Measurements from ENCODE around the gene EQTN.

DNA sequence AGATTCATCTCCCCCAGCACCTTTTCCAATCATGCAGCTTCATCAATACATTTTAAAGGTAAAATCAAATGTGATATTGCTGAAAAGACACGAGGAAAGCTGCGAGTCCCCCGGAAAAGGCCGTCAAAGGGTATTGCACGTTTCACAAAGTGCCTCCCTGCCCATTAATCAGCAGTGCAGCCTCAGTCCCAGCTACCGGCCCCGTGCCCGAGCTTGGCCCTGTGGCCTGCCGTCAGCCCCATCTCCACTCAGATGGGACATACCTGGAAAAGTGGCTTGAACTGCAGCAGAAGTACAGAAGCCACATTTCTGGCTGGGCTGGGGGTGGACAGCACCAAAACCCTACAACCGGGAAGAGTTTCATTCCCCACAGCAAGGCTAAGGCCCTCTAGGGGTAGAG, 39.9 kb upstream of the EQTN start:
- TF ChIP-seq YY1 (IDR thresholded peaks at IDR 0.05; ENCODE audit: low read depth, low read length) = no peak
- TF ChIP-seq RNF2 (IDR thresholded peaks at IDR 0.05; ENCODE audit: borderline replicate concordance, low read depth, low read length, missing control alignments, poor library complexity, severe bottlenecking) = no peak
- TF ChIP-seq, protein P1, sequence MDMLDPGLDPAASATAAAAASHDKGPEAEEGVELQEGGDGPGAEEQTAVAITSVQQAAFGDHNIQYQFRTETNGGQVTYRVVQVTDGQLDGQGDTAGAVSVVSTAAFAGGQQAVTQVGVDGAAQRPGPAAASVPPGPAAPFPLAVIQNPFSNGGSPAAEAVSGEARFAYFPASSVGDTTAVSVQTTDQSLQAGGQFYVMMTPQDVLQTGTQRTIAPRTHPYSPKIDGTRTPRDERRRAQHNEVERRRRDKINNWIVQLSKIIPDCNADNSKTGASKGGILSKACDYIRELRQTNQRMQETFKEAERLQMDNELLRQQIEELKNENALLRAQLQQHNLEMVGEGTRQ (IDR thresholded peaks at IDR 0.05; ENCODE audit: low read length) = no peak
- no peak for TF ChIP-seq EZH2 (IDR thresholded peaks at IDR 0.05; ENCODE audit: low read depth, low read length, severe bottlenecking)
- TF ChIP-seq, protein P2, sequence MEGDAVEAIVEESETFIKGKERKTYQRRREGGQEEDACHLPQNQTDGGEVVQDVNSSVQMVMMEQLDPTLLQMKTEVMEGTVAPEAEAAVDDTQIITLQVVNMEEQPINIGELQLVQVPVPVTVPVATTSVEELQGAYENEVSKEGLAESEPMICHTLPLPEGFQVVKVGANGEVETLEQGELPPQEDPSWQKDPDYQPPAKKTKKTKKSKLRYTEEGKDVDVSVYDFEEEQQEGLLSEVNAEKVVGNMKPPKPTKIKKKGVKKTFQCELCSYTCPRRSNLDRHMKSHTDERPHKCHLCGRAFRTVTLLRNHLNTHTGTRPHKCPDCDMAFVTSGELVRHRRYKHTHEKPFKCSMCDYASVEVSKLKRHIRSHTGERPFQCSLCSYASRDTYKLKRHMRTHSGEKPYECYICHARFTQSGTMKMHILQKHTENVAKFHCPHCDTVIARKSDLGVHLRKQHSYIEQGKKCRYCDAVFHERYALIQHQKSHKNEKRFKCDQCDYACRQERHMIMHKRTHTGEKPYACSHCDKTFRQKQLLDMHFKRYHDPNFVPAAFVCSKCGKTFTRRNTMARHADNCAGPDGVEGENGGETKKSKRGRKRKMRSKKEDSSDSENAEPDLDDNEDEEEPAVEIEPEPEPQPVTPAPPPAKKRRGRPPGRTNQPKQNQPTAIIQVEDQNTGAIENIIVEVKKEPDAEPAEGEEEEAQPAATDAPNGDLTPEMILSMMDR (IDR thresholded peaks at IDR 0.05; ENCODE audit: control extremely low read depth in 1 of 3, insufficient read depth in 1 of 3, low read depth in 1 of 3, low read length in 3 of 3) = no peak
- TF ChIP-seq POLR2AphosphoS5 (IDR thresholded peaks at IDR 0.05; ENCODE audit: low read depth, low read length) = no peak
- TF ChIP-seq TBP (IDR thresholded peaks at IDR 0.05; ENCODE audit: low read depth, low read length) = no peak
- TF ChIP-seq, protein P3, sequence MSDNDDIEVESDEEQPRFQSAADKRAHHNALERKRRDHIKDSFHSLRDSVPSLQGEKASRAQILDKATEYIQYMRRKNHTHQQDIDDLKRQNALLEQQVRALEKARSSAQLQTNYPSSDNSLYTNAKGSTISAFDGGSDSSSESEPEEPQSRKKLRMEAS (IDR thresholded peaks at IDR 0.05) = no peak
- no peak for TF ChIP-seq POLR2A (IDR thresholded peaks at IDR 0.05; ENCODE audit: control extremely low read depth in 1 of 2, low read depth in 2 of 2, low read length in 2 of 2)

Measured in H1 (cell line).